H1 (cell line): ENCODE data around the gene ANKRD13C. TPM values are rescaled to one million over a fixed set of nuclear protein-coding genes. Genes with fewer than 3 reads are reported as not detected.

Experiments used
- polyA plus RNA-seq, 7 experiments: library from polyadenylated mRNA; depleted of rRNA in 3 of 7; stranded (reverse) in 5 of 7; unstranded in 2 of 7; fragments of >200 nt in 5 of 7; fragments of 200-250 nt in 2 of 7; gene quantifications; 1 replicate in 5 of 7; 2 replicates in 1 of 7; 4 replicates in 1 of 7; pipeline versions ENCODE4 v1.2.1 to v1.2.3, GENCODE V29; 2011 to 2013; ENCODE audit warnings: missing spikeins in 2 of 7, mixed read lengths in 2 of 7
- total RNA-seq: library from RNA; stranded (reverse); fragmentation: NEBNext Ultra II Directional; extraction: Animal tissue kit (Norgen Biotek cat#: 25700); gene quantifications from 2 replicates; pipeline ENCODE4 v1.2.1, GENCODE V29; 2021

ANKRD13C gene
- total and polyA plus RNA-seq, 2 of the 8 experiments (the other 6 are each of a cell fraction or from before 2014, with no cell fraction given) = 4.8 to 21.7 TPM

Other genes with a start within 250 kb of the ANKRD13C start
- 30.8 and 31.3 TPM in 2 replicates for gene LRRC40, start 149.1 kb downstream of the ANKRD13C start, total RNA-seq
- gene LRRC40, start 149.1 kb downstream of the ANKRD13C start, polyA plus RNA-seq (2011; rRNA removed) = 8.2 and 13.4 TPM in 2 replicates
- gene SRSF11, start 133.3 kb downstream of the ANKRD13C start, total RNA-seq = 169 and 183 TPM in 2 replicates
- 241 and 260 TPM in 2 replicates for gene SRSF11, start 133.3 kb downstream of the ANKRD13C start, polyA plus RNA-seq (2011; rRNA removed)
- 33.2 and 34.5 TPM in 2 replicates for gene CTH, start 56.5 kb upstream of the ANKRD13C start, total RNA-seq
- gene CTH, start 56.5 kb upstream of the ANKRD13C start, polyA plus RNA-seq (2011; rRNA removed) = 31.7 and 39.3 TPM in 2 replicates